PC-3 (cell line): ENCODE data around the gene PDE11A. TPM values are rescaled to one million over a fixed set of nuclear protein-coding genes. Genes with fewer than 3 reads are reported as not detected.

Source experiments
- ATAC-seq: fragments of 200-7000 bp; cut with Tn5 transposase; 2 replicates; pipeline ENCODE4 v1.9.1; 2020; ENCODE audit warnings: mild to moderate bottlenecking, moderate library complexity
- BruUV-seq: library from RNA; stranded (reverse); fragments of 400-500 nt; replicated peaks from 2 replicates; lab custom pipeline; 2021; lab: Mats Ljungman, UMichigan
- CTCF ChIA-PET: fragments of 300-600 bp; sonication (Branson Sonifier 250); formaldehyde crosslinking; loops from one replicate; lab custom pipeline; 2022; ENCODE audit warnings: antibody characterized with exemption; lab: Charles Lee
- POLR2A ChIA-PET: fragments of 300-600 bp; sonication (Branson Sonifier 250); formaldehyde crosslinking; loops from one replicate; lab custom pipeline; 2022; ENCODE audit warnings: antibody characterized with exemption; ENCODE audit not compliant: unreplicated experiment; lab: Charles Lee
- DNase-seq: peaks from one replicate; pipeline ENCODE4 v3.0.0-alpha.2; 2015
- H2AFZ ChIP-seq: fragments of 300-600 bp; sonication (generic); 2 replicates; pipeline ENCODE4 v1.6.0; 2016; ENCODE audit warnings: antibody characterized with exemption, low read length
- H3F3A ChIP-seq: fragments of 300-600 bp; sonication (generic); one replicate; pipeline ENCODE4 v1.6.0; 2017; ENCODE audit warnings: antibody characterized with exemption, low read length, control low read depth, mild to moderate bottlenecking; ENCODE audit not compliant: unreplicated experiment
- H3K27ac ChIP-seq: fragments of 300-600 bp; sonication (generic); 2 replicates; pipeline ENCODE4 v1.5.1; 2016; ENCODE audit warnings: mild to moderate bottlenecking, low read length
- H3K27me3 ChIP-seq: fragments of 300-600 bp; sonication (generic); 2 replicates; pipeline ENCODE4 v1.6.1; 2016; ENCODE audit warnings: low read length, mixed read lengths
- H3K36me3 ChIP-seq: fragments of 300-600 bp; sonication (generic); 2 replicates; pipeline ENCODE4 v1.6.1; 2016; ENCODE audit warnings: low read depth, mixed run types, low read length, mixed read lengths
- H3K4me1 ChIP-seq: fragments of 300-600 bp; sonication (generic); 2 replicates; pipeline ENCODE4 v1.5.1; 2016; ENCODE audit warnings: low read length; ENCODE audit not compliant: insufficient read depth
- H3K4me2 ChIP-seq: fragments of 300-600 bp; sonication (generic); 2 replicates; pipeline ENCODE4 v1.6.0; 2016; ENCODE audit warnings: low read length
- H3K4me3 ChIP-seq: fragments of 300-600 bp; sonication (generic); 2 replicates; pipeline ENCODE4 v1.5.1; 2016; ENCODE audit warnings: mild to moderate bottlenecking, low read length, mixed read lengths
- H3K79me2 ChIP-seq: fragments of 300-600 bp; sonication (generic); 2 replicates; pipeline ENCODE4 v1.6.1; 2017; ENCODE audit warnings: low read length, mixed read lengths
- H3K9ac ChIP-seq: fragments of 300-600 bp; sonication (generic); 2 replicates; pipeline ENCODE4 v1.6.0; 2016; ENCODE audit warnings: mild to moderate bottlenecking, low read length
- H3K9me2 ChIP-seq: fragments of 300-600 bp; sonication (generic); replicated peaks from 2 replicates; pipeline ENCODE4 v1.6.1; 2016; ENCODE audit warnings: mixed run types, low read length, mixed read lengths
- H3K9me3 ChIP-seq: fragments of 300-600 bp; sonication (generic); 2 replicates; pipeline ENCODE4 v1.6.1; 2016; ENCODE audit warnings: low read length, mixed read lengths
- H4K20me1 ChIP-seq: fragments of 300-600 bp; sonication (generic); 2 replicates; pipeline ENCODE4 v1.6.1; 2016; ENCODE audit warnings: low read length, mixed read lengths
- EZH2 ChIP-seq: fragments of 300-600 bp; sonication (generic); IDR thresholded peaks from one replicate; pipeline ENCODE4 v1.6.1; 2017; ENCODE audit warnings: antibody characterized with exemption, mild to moderate bottlenecking, low read length; ENCODE audit not compliant: unreplicated experiment
- EZH2phosphoT487 ChIP-seq: fragments of 300-600 bp; sonication (generic); IDR thresholded peaks from 2 replicates; pipeline ENCODE4 v1.6.1; 2018; ENCODE audit warnings: mild to moderate bottlenecking, antibody characterized with exemption, low read length, borderline replicate concordance
- intact Hi-C: fragments of 100-400 bp; cut with micrococcal nuclease; formaldehyde crosslinking; loops from 2 replicates; pipeline ENCODE4 v1.9.0; 2023
- total RNA-seq: library from RNA; depleted of rRNA; stranded (reverse); fragments of >200 nt; gene quantifications from 2 replicates; pipeline ENCODE4 v1.2.3, GENCODE V29; 2014
- TF ChIP-seq, protein P1 (sequence below): fragments of 300-600 bp; sonication (generic); conservative IDR thresholded peaks from 2 replicates; pipeline ENCODE4 v1.5.1; 2017; ENCODE audit warnings: antibody characterized with exemption, low read depth, mild to moderate bottlenecking, low read length

The PDE11A gene
- total RNA-seq, 1 experiment from 2014 or later = 0.15 TPM

DNA sequence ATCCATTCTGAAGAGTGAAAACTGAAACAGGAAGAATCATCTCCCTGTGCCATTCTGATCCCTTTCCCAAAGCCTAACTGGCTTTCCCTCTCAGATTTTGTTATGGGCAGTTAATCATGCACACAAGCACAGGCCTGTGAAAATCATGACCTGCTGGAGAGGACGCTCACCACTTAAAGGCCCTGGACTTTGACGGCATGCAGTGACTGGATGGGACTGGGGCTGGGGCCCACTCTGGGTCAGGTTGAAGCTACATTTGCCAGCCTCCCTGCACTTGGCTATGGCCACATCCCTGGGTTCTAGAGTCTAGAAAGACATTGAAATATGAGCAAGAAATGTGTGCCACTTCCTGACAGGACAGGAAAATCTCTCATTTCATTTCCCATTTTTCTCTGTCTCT is 12.9 kb downstream of the PDE11A start:
- TF ChIP-seq, protein P1, sequence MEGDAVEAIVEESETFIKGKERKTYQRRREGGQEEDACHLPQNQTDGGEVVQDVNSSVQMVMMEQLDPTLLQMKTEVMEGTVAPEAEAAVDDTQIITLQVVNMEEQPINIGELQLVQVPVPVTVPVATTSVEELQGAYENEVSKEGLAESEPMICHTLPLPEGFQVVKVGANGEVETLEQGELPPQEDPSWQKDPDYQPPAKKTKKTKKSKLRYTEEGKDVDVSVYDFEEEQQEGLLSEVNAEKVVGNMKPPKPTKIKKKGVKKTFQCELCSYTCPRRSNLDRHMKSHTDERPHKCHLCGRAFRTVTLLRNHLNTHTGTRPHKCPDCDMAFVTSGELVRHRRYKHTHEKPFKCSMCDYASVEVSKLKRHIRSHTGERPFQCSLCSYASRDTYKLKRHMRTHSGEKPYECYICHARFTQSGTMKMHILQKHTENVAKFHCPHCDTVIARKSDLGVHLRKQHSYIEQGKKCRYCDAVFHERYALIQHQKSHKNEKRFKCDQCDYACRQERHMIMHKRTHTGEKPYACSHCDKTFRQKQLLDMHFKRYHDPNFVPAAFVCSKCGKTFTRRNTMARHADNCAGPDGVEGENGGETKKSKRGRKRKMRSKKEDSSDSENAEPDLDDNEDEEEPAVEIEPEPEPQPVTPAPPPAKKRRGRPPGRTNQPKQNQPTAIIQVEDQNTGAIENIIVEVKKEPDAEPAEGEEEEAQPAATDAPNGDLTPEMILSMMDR = no peak
- TF ChIP-seq EZH2 = no peak
- TF ChIP-seq EZH2phosphoT487 = no peak
- intact Hi-C loops = no loop called here
- H3K27me3 ChIP-seq = peaks cover 7% of the 10 kb centered on the region; the same call in 1 of the 2 replicates
- H3K4me3 ChIP-seq = no peak overlapping the region
- no peaks in the 10 kb centered on the region for H3K79me2 ChIP-seq
- H3K36me3 ChIP-seq = no peaks in the 10 kb centered on the region
- no peaks in the 10 kb centered on the region for H3K9me3 ChIP-seq
- ATAC-seq (no peak), DNase-seq (no peak)
- H3K4me2 ChIP-seq = no peak overlapping the region
- H3K4me1 ChIP-seq = no peaks in the 10 kb centered on the region
- no TSS peak for BruUV-seq
- H2AFZ ChIP-seq = no peak overlapping the region
- POLR2A ChIA-PET = no interaction called here
- H4K20me1 ChIP-seq = no peaks in the 10 kb centered on the region
- H3K9ac ChIP-seq = no peak overlapping the region
- CTCF ChIA-PET = no interaction called here
- H3F3A ChIP-seq = no peaks in the 10 kb centered on the region
- no peaks in the 10 kb centered on the region for H3K9me2 ChIP-seq
- H3K27ac ChIP-seq = no peak overlapping the region

GRCh38 chr2:178059111-178059510 is 13.5 kb downstream of the PDE11A start:
- H3K79me2 ChIP-seq = no peaks in the 10 kb centered on the region
- no peak overlapping the region for H2AFZ ChIP-seq
- intact Hi-C loops = no loop called here
- no peak for TF ChIP-seq EZH2
- TF ChIP-seq EZH2phosphoT487 = no peak
- TF ChIP-seq, protein P1 = no peak
- H3K4me3 ChIP-seq = no peak overlapping the region
- DNase-seq (no peak), ATAC-seq (no peak)
- ChIA-PET POLR2A (no interaction called here), CTCF (no interaction called here)
- BruUV-seq = no TSS peak
- no peaks in the 10 kb centered on the region for H3K36me3 ChIP-seq
- no peak overlapping the region for H3K27ac ChIP-seq
- H3K9me3 ChIP-seq = no peaks in the 10 kb centered on the region
- H3K9me2 ChIP-seq = no peaks in the 10 kb centered on the region
- H3K27me3 ChIP-seq = peaks cover 7% of the 10 kb centered on the region; the same call in 1 of the 2 replicates
- H3K9ac ChIP-seq = no peak overlapping the region
- H3K4me1 ChIP-seq = no peaks in the 10 kb centered on the region
- no peaks in the 10 kb centered on the region for H4K20me1 ChIP-seq
- no peaks in the 10 kb centered on the region for H3F3A ChIP-seq
- H3K4me2 ChIP-seq = no peak overlapping the region

- DNase-seq (no peak), ATAC-seq (no peak)
- H3K4me2 ChIP-seq = no peak overlapping the region
- intact Hi-C loops = no loop called here
- H4K20me1 ChIP-seq = no peaks in the 10 kb centered on the region
- H3K36me3 ChIP-seq = no peaks in the 10 kb centered on the region
- no peaks in the 10 kb centered on the region for H3F3A ChIP-seq
- no peak overlapping the region for H3K27ac ChIP-seq
- H3K9ac ChIP-seq = no peak overlapping the region
- H2AFZ ChIP-seq = no peak overlapping the region
- no peaks in the 10 kb centered on the region for H3K9me2 ChIP-seq
- TF ChIP-seq, protein P1 = no peak
- H3K4me1 ChIP-seq = no peaks in the 10 kb centered on the region
- no TSS peak for BruUV-seq
- ChIA-PET POLR2A (no interaction called here), CTCF (no interaction called here)
- H3K9me3 ChIP-seq = no peaks in the 10 kb centered on the region
- no peaks in the 10 kb centered on the region for H3K27me3 ChIP-seq
- no peak overlapping the region for H3K4me3 ChIP-seq
- H3K79me2 ChIP-seq = no peaks in the 10 kb centered on the region
These were observed 15.3 kb downstream of the PDE11A start for GRCh38 chr2:178057179-178057680.
